Mesenchymal stem cell (in vitro differentiated cells and primary cell): ENCODE measurements around the gene TLR8.

Experiments used
- DNase-seq: peaks from one replicate; pipeline ENCODE4 v3.0.0-alpha.2; 2013
- H2AFZ ChIP-seq: one replicate; pipeline ENCODE4 v1.6.1; 2013; ENCODE audit warnings: low read depth, mild to moderate bottlenecking, control low read depth, inconsistent platforms, low read length, moderate library complexity
- H2AK5ac ChIP-seq: 2 replicates; pipeline ENCODE4 v1.6.1; 2013; ENCODE audit warnings: low read length, moderate library complexity, mild to moderate bottlenecking, inconsistent platforms; ENCODE audit not compliant: severe bottlenecking
- H2BK120ac ChIP-seq: one replicate; pipeline ENCODE4 v1.6.1; 2013; ENCODE audit warnings: low read depth, mild to moderate bottlenecking, inconsistent platforms, low read length, moderate library complexity
- H2BK12ac ChIP-seq, 2 experiments: one replicate each; pipeline ENCODE4 v1.6.1; 2013; ENCODE audit warnings: inconsistent platforms in 2 of 2, low read length in 2 of 2, mild to moderate bottlenecking in 2 of 2, moderate library complexity in 2 of 2, control low read depth in 1 of 2
- H2BK15ac ChIP-seq: one replicate; pipeline ENCODE4 v1.6.1; 2013; ENCODE audit warnings: mild to moderate bottlenecking, low read depth, inconsistent platforms; ENCODE audit not compliant: poor library complexity, severe bottlenecking
- H2BK5ac ChIP-seq: 2 replicates; pipeline ENCODE4 v1.6.1; 2013; ENCODE audit warnings: low read depth, mild to moderate bottlenecking, low read length, control low read depth, inconsistent platforms; ENCODE audit not compliant: poor library complexity, severe bottlenecking
- H3K14ac ChIP-seq, 2 experiments: one replicate each; pipeline ENCODE4 v1.6.1; 2013; ENCODE audit warnings: inconsistent platforms in 2 of 2, low read length in 2 of 2, control low read depth in 1 of 2, mild to moderate bottlenecking in 1 of 2, moderate library complexity in 1 of 2
- H3K18ac ChIP-seq, 2 experiments: one replicate each; pipeline ENCODE4 v1.6.1; 2013; ENCODE audit warnings: inconsistent platforms in 2 of 2, low read length in 2 of 2, control low read depth in 1 of 2, low read depth in 1 of 2, mild to moderate bottlenecking in 1 of 2
- H3K23ac ChIP-seq, 2 experiments: one replicate each; pipeline ENCODE4 v1.6.1; 2013; ENCODE audit warnings: inconsistent platforms in 2 of 2, low read length in 2 of 2, mild to moderate bottlenecking in 2 of 2, moderate library complexity in 2 of 2, control low read depth in 1 of 2
- H3K27ac ChIP-seq: 2 replicates; pipeline ENCODE4 v1.5.1; 2013; ENCODE audit warnings: mild to moderate bottlenecking, moderate library complexity, low read length, control low read depth, inconsistent platforms; ENCODE audit not compliant: poor library complexity, severe bottlenecking
- H3K27me3 ChIP-seq, 2 experiments: 2 replicates each; pipeline versions ENCODE4 v1.6.1 to v1.7.0; 2013; ENCODE audit warnings: low read length in 2 of 2, mild to moderate bottlenecking in 2 of 2, moderate library complexity in 2 of 2, control low read depth in 1 of 2, inconsistent platforms in 1 of 2; ENCODE audit not compliant: control insufficient read depth in 1 of 2, insufficient read depth in 1 of 2
- H3K36me3 ChIP-seq, 2 experiments: 2 replicates each; pipeline versions ENCODE4 v1.6.1 to v1.7.0; 2013; ENCODE audit warnings: low read length in 2 of 2, control low read depth in 1 of 2, inconsistent platforms in 1 of 2, low read depth in 1 of 2, mild to moderate bottlenecking in 1 of 2; ENCODE audit not compliant: insufficient read depth in 2 of 2, control insufficient read depth in 1 of 2
- H3K4ac ChIP-seq, 2 experiments: one replicate each; pipeline ENCODE4 v1.6.1; 2013; ENCODE audit warnings: inconsistent platforms in 2 of 2, low read length in 2 of 2, mild to moderate bottlenecking in 2 of 2, moderate library complexity in 2 of 2, control low read depth in 1 of 2, low read depth in 1 of 2
- H3K4me1 ChIP-seq: 2 replicates; pipeline ENCODE4 v1.6.1; 2013; ENCODE audit warnings: low read depth, low read length, control low read depth; ENCODE audit not compliant: control insufficient read depth, insufficient read depth
- H3K4me2 ChIP-seq: 2 replicates; pipeline ENCODE4 v1.6.1; 2013; ENCODE audit warnings: low read length, mild to moderate bottlenecking, inconsistent platforms; ENCODE audit not compliant: poor library complexity, severe bottlenecking
- H3K4me3 ChIP-seq, 2 experiments: 2 replicates each; pipeline versions ENCODE4 v1.5.1 to v1.7.0; 2013; ENCODE audit warnings: low read length in 2 of 2, mild to moderate bottlenecking in 2 of 2, control low read depth in 1 of 2, low read depth in 1 of 2; ENCODE audit not compliant: insufficient read depth in 1 of 2
- H3K79me1 ChIP-seq: replicated peaks from 2 replicates; pipeline ENCODE4 v1.6.1; 2013; ENCODE audit warnings: mild to moderate bottlenecking, control low read depth, low read length, inconsistent platforms; ENCODE audit not compliant: poor library complexity, severe bottlenecking
- H3K9ac ChIP-seq: 2 replicates; pipeline ENCODE4 v1.7.0; 2013; ENCODE audit warnings: mild to moderate bottlenecking, low read length, moderate library complexity
- H3K9me3 ChIP-seq: 2 replicates; pipeline ENCODE4 v1.7.0; 2013; ENCODE audit warnings: mild to moderate bottlenecking, low read length; ENCODE audit not compliant: control insufficient read depth
- H4K8ac ChIP-seq: one replicate; pipeline ENCODE4 v1.6.1; 2013; ENCODE audit warnings: inconsistent platforms, mild to moderate bottlenecking, low read length, moderate library complexity
- H4K91ac ChIP-seq: one replicate; pipeline ENCODE4 v1.6.1; 2013; ENCODE audit warnings: mild to moderate bottlenecking, low read length, inconsistent platforms
- WGBS: methylation state at CpG from one replicate; pipeline ENCODE4 v1.1.7; 2013; ENCODE audit warnings: mixed read lengths; 5-methylcytosine and 5-hydroxymethylcytosine counted together

Gene TLR8

GRCh38 chrX:12946406-12946805 lies 40.0 kb downstream of the TLR8 start:
- Histone ChIP-seq H3K4ac (peak overlapping the region in 1 of 2 experiments; percentile 16), H4K8ac (no peak overlapping the region), H3K9me3 (no peaks in the 10 kb centered on the region), H3K4me2 (no peak overlapping the region), H4K91ac (no peak overlapping the region), H2BK120ac (no peak overlapping the region), H3K14ac (no peak overlapping the region), H2AK5ac (peak overlapping the region; percentile 21), H3K9ac (peak overlapping the region; percentile 39), H3K36me3 (no peaks in the 10 kb centered on the region), H3K23ac (no peak overlapping the region), H3K27me3 (peaks cover 0 to 11% of the 10 kb centered on the region in 2 experiments), H2BK15ac (no peak overlapping the region), H3K27ac (no peak overlapping the region), H2BK5ac (no peak overlapping the region), H3K18ac (peak overlapping the region in 1 of 2 experiments; percentile 40), H2AFZ (no peak overlapping the region), H3K79me1 (no peaks in the 10 kb centered on the region), H2BK12ac (no peak overlapping the region), H3K4me1 (peaks cover 2% of the 10 kb centered on the region), H3K4me3 (no peak overlapping the region)
- DNase-seq, result peak; percentile 13
- 72% methylated on average over 2 of the region's 4 CpGs for WGBS

DNA sequence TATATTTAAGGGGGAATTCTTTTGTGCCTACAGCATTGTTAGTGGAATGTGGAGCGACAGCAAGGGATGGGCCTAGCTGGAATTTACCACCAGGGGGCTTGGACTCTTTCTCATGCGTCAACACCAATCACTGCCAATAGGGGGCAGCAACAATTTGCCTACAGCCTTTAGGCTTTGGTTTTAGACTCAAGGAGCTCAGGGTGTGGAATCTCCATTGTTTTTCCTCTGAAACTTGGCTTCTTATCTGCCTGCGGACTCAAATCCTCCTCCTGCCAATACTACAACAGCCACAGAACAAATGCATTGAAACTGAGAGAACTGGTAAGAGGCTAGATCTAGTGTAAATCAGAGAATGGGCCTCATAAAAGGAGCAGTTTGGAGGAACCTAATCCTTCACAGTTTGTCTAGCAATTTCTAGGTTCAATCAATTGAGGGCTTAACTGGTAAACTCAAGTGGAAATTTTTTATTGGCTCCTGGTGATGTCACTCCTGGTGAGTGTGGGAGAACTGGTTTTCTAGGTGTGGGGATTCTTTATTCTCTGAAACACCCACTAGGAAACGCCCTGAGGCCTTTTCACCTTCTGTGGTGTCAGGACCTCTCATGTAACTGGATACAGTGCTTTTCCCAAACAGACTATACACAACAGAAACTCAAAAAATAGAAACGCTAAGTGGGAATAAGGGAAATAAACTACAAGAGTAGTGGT lies 40.6 kb downstream of the TLR8 start:
- Histone ChIP-seq H2BK15ac (no peak overlapping the region), H4K8ac (no peak overlapping the region), H3K27me3 (peaks cover 0 to 11% of the 10 kb centered on the region in 2 experiments), H2BK120ac (no peak overlapping the region), H3K79me1 (no peaks in the 10 kb centered on the region), H2AK5ac (no peak overlapping the region), H3K23ac (no peak overlapping the region), H3K27ac (peak overlapping the region; percentile 84), H3K9me3 (no peaks in the 10 kb centered on the region), H4K91ac (no peak overlapping the region), H2AFZ (no peak overlapping the region), H3K9ac (peak overlapping the region; percentile 82), H3K36me3 (no peaks in the 10 kb centered on the region), H3K4me1 (peaks cover 2% of the 10 kb centered on the region), H3K14ac (no peak overlapping the region), H3K4me2 (no peak overlapping the region), H2BK5ac (peak overlapping the region; percentile 9), H3K4me3 (no peak overlapping the region), H3K4ac (peak overlapping the region in 1 of 2 experiments; percentile 80), H2BK12ac (no peak overlapping the region), H3K18ac (no peak overlapping the region)
- peak; percentile 79 for DNase-seq
- 33% methylated on average over 3 of the region's 5 CpGs for WGBS

GRCh38 chrX:12947545-12948235 lies 41.3 kb downstream of the TLR8 start:
- no peak overlapping the region for H3K4me2 ChIP-seq
- H3K27ac ChIP-seq, result peak overlapping the region; percentile 84
- no peaks in the 10 kb centered on the region for H3K79me1 ChIP-seq
- peak overlapping the region in 1 of 2 experiments; percentile 66 for H2BK12ac ChIP-seq
- peaks cover 0 to 11% of the 10 kb centered on the region in 2 experiments for H3K27me3 ChIP-seq
- no peak overlapping the region for H2BK120ac ChIP-seq
- peak overlapping the region in 1 of 2 experiments; percentile 52 for H3K18ac ChIP-seq
- no peak overlapping the region for H3K23ac ChIP-seq
- peak overlapping the region; percentile 68 for H4K91ac ChIP-seq
- no peak for DNase-seq
- no peak overlapping the region for H4K8ac ChIP-seq
- H3K9me3 ChIP-seq, result no peaks in the 10 kb centered on the region
- no peak overlapping the region for H2BK5ac ChIP-seq
- H3K4ac ChIP-seq, result peak overlapping the region in 1 of 2 experiments; percentile 80
- peak overlapping the region; percentile 82 for H3K9ac ChIP-seq
- no peak overlapping the region for H2AFZ ChIP-seq
- H3K36me3 ChIP-seq, result no peaks in the 10 kb centered on the region
- peak overlapping the region; percentile 90 for H2BK15ac ChIP-seq
- no peak overlapping the region for H3K14ac ChIP-seq
- H3K4me3 ChIP-seq, result no peak overlapping the region
- H2AK5ac ChIP-seq, result no peak overlapping the region
- H3K4me1 ChIP-seq, result peaks cover 2% of the 10 kb centered on the region
- 97% methylated on average over 4 of the region's 5 CpGs for WGBS

GRCh38 chrX:12948495-12948894 lies 42.1 kb downstream of the TLR8 start:
- H2BK120ac ChIP-seq, result no peak overlapping the region
- no peak overlapping the region for H3K9ac ChIP-seq
- no peak overlapping the region for H3K23ac ChIP-seq
- 94% methylated on average over 2 of the region's 2 CpGs for WGBS
- H2BK5ac ChIP-seq, result no peak overlapping the region
- no peak overlapping the region for H4K8ac ChIP-seq
- peaks cover 0 to 11% of the 10 kb centered on the region in 2 experiments for H3K27me3 ChIP-seq
- peaks cover 2% of the 10 kb centered on the region for H3K4me1 ChIP-seq
- no peaks in the 10 kb centered on the region for H3K9me3 ChIP-seq
- no peak overlapping the region for H4K91ac ChIP-seq
- H3K4ac ChIP-seq, result no peak overlapping the region
- H2AK5ac ChIP-seq, result no peak overlapping the region
- H3K4me3 ChIP-seq, result no peak overlapping the region
- no peak overlapping the region for H2AFZ ChIP-seq
- no peak overlapping the region for H3K14ac ChIP-seq
- no peak overlapping the region for H3K18ac ChIP-seq
- H3K27ac ChIP-seq, result no peak overlapping the region
- no peak overlapping the region for H2BK12ac ChIP-seq
- no peaks in the 10 kb centered on the region for H3K79me1 ChIP-seq
- H2BK15ac ChIP-seq, result no peak overlapping the region
- H3K4me2 ChIP-seq, result no peak overlapping the region
- H3K36me3 ChIP-seq, result no peaks in the 10 kb centered on the region
- DNase-seq, result no peak
